MM.1S (cell line): Measurements from ENCODE around the gene TTC7B.

Source experiments
- CTCF ChIP-seq: fragments of 300-600 bp; sonication (generic); IDR thresholded peaks from 2 replicates; pipeline ENCODE4 v1.5.1; 2016; ENCODE audit warnings: antibody characterized with exemption, low read length, mixed read lengths
- EZH2 ChIP-seq: fragments of 300-600 bp; sonication (generic); optimal IDR thresholded peaks from 2 replicates; pipeline ENCODE3; 2017; ENCODE audit warnings: low read depth, mild to moderate bottlenecking, antibody characterized with exemption, low read length, mixed read lengths
- EZH2phosphoT487 ChIP-seq: fragments of 300-600 bp; sonication (generic); IDR thresholded peaks from 2 replicates; pipeline ENCODE4 v1.6.1; 2018; ENCODE audit warnings: antibody characterized with exemption, low read length

- TF ChIP-seq CTCF (peak; percentile 40; the same call in 1 of the 2 replicates), EZH2 (no peak), EZH2phosphoT487 (no peak)
Observed at GRCh38 chr14:90760591-90761316, 55.5 kb downstream of the TTC7B start.
